Stomach (tissue), 9 donors: ENCODE measurements around the gene NAP1L4. TPM values are rescaled to one million over a fixed set of nuclear protein-coding genes. Genes with fewer than 3 reads are reported as not detected.

ENCODE experiments used
- DNase-seq, 2 donors: peaks; one replicate each; pipeline versions ENCODE4 v3.0.0 to v3.0.0-alpha.2; 2013 to 2019
- H3K27ac ChIP-seq, 5 donors: fragments of 200-600 bp in 4 of 5; sonication (generic) in 4 of 5; one replicate each; pipeline ENCODE4 v1.5.1; 2013 to 2019; ENCODE audit warnings: mild to moderate bottlenecking in 1 of 5, moderate library complexity in 1 of 5
- H3K27me3 ChIP-seq, 3 donors: fragments of 200-600 bp; sonication (generic); one replicate each; pipeline ENCODE4 v1.5.1; 2017 to 2019; ENCODE audit warnings: mixed run types in 1 of 3
- H3K36me3 ChIP-seq, 4 donors: fragments of 200-600 bp; sonication (generic); 1 replicate in 3 of 4; 2 replicates in 1 of 4; pipeline ENCODE4 v1.5.1; 2016 to 2019
- H3K4me1 ChIP-seq, 4 donors: fragments of 200-600 bp; sonication (generic); one replicate each; pipeline ENCODE4 v1.5.1; 2016 to 2019
- H3K4me3 ChIP-seq, 4 donors: fragments of 200-600 bp; sonication (generic) in 3 of 4; one replicate each; pipeline ENCODE4 v1.5.1; 2016 to 2019; ENCODE audit warnings: mild to moderate bottlenecking in 1 of 4
- H3K9me3 ChIP-seq, 4 donors: fragments of 200-600 bp; sonication (generic); one replicate each; pipeline ENCODE4 v1.5.1; 2016 to 2019
- CTCF ChIP-seq, 7 experiments: fragments of 450-650 bp in 4 of 7; fragments of 200-600 bp in 3 of 7; sonication (generic) in 3 of 7; IDR thresholded peaks; one replicate each; pipeline ENCODE4 v1.5.1; 2016 to 2019; ENCODE audit warnings: antibody characterized with exemption in 7 of 7, control low read depth in 2 of 7, mild to moderate bottlenecking in 1 of 7
- EP300 ChIP-seq: sonication (generic); formaldehyde crosslinking; IDR thresholded peaks from one replicate; pipeline ENCODE4 v1.6.1; 2017; ENCODE audit warnings: antibody characterized with exemption
- POLR2A ChIP-seq, 4 donors: fragments of 450-650 bp; IDR thresholded peaks; one replicate each; pipeline ENCODE4 v1.6.1; 2016; ENCODE audit warnings: antibody characterized with exemption in 4 of 4, control low read depth in 2 of 4, mild to moderate bottlenecking in 1 of 4, moderate library complexity in 1 of 4
- POLR2AphosphoS5 ChIP-seq, 3 donors: sonication (generic); formaldehyde crosslinking; IDR thresholded peaks; one replicate each; pipeline ENCODE4 v1.6.1; 2016; ENCODE audit warnings: antibody characterized with exemption in 3 of 3
- WGBS, 5 donors: extraction: QIAGEN DNeasy Blood & Tissue Kit in 3 of 5; methylation state at CpG; one replicate each; pipeline versions ENCODE4 v1.1.5 to v1.1.7; 2013 to 2018; 5-methylcytosine and 5-hydroxymethylcytosine counted together
- intact Hi-C: fragments of 100-400 bp; cut with DNase I; formaldehyde crosslinking; loops from one replicate; pipeline ENCODE4 v1.15.1; 2023; ENCODE audit warnings: low total_unique reads
- polyA plus RNA-seq, 3 donors: library from polyadenylated mRNA; stranded (reverse); fragments of 200-250 nt; gene quantifications; one replicate each; pipeline ENCODE4 v1.2.3, GENCODE V29; 2013
- total RNA-seq, 5 donors: library from RNA; depleted of rRNA; stranded (reverse); fragments of >200 nt; gene quantifications; one replicate each; pipeline versions ENCODE4 v1.1.0 to v1.2.3, GENCODE V29; 2014 to 2016
- donor health status: healthy with polysubstance abuse.
- donor health status: Bipolar disorder and iron deficiency.
- donor health status: healthy.

NAP1L4 gene
- total and polyA plus RNA-seq, 8 donors, result 61.3 to 438 (median 121) TPM

- Histone ChIP-seq H3K4me1 (peaks cover 11 to 27% (median 15%) of the 10 kb centered on the region in 4 donors), H3K27ac (no peak overlapping the region), H3K27me3 (no peaks in the 10 kb centered on the region), H3K4me3 (no peak overlapping the region), H3K36me3 (peaks cover 54 to 90% (median 88%) of the 10 kb centered on the region in 4 donors), H3K9me3 (no peaks in the 10 kb centered on the region)
- WGBS, 5 donors, result 89 to 94% (median 92%) methylated on average over 11 of the region's 11 CpGs
- intact Hi-C loops, result no loop called here
- DNase-seq, result no peak
- TF ChIP-seq POLR2A (IDR thresholded peaks at IDR 0.05), result no peak
- TF ChIP-seq CTCF (IDR thresholded peaks at IDR 0.05), result no peak
- no peak for TF ChIP-seq EP300
- TF ChIP-seq POLR2AphosphoS5 (IDR thresholded peaks at IDR 0.05), result no peak
Measured at GRCh38 chr11:2949920-2950319, 42.2 kb downstream of the NAP1L4 start.

GRCh38 chr11:2947744-2948143 is 44.4 kb downstream of the NAP1L4 start:
- TF ChIP-seq CTCF (IDR thresholded peaks at IDR 0.05) (no peak), POLR2AphosphoS5 (IDR thresholded peaks at IDR 0.05) (no peak), EP300 (no peak), POLR2A (IDR thresholded peaks at IDR 0.05) (no peak)
- H3K9me3 ChIP-seq, result no peaks in the 10 kb centered on the region
- 82 to 87% (median 86%) methylated on average over 11 of the region's 11 CpGs for WGBS, 5 donors
- peaks cover 32 to 89% (median 83%) of the 10 kb centered on the region in 4 donors for H3K36me3 ChIP-seq
- H3K27ac ChIP-seq, result no peak overlapping the region
- intact Hi-C loops, result no loop called here
- no peak overlapping the region for H3K4me3 ChIP-seq
- H3K4me1 ChIP-seq, result peaks cover 11 to 45% (median 29%) of the 10 kb centered on the region in 4 donors
- no peaks in the 10 kb centered on the region for H3K27me3 ChIP-seq
- DNase-seq, result no peak

- no peak for DNase-seq
- H3K9me3 ChIP-seq, result no peaks in the 10 kb centered on the region
- H3K36me3 ChIP-seq, result peaks cover 15 to 70% (median 64%) of the 10 kb centered on the region in 4 donors
- H3K4me3 ChIP-seq, result peak overlapping the region in 1 of 4 donors; percentile 16
- H3K27me3 ChIP-seq, result no peaks in the 10 kb centered on the region
- peaks cover 19 to 53% (median 38%) of the 10 kb centered on the region in 4 donors for H3K4me1 ChIP-seq
- 65 to 81% (median 72%) methylated on average over 8 of the region's 8 CpGs for WGBS, 5 donors
- H3K27ac ChIP-seq, result peak overlapping the region in 3 of 5 donors; percentile 72 to 77 (median 74)
- intact Hi-C loops, result no loop called here
- TF ChIP-seq POLR2A (IDR thresholded peaks at IDR 0.05) (no peak), POLR2AphosphoS5 (IDR thresholded peaks at IDR 0.05) (no peak), EP300 (no peak), CTCF (IDR thresholded peaks at IDR 0.05) (no peak)
Measured at GRCh38 chr11:2945757-2946287, 46.3 kb downstream of the NAP1L4 start.

GRCh38 chr11:2945031-2945756 is 46.9 kb downstream of the NAP1L4 start:
- Histone ChIP-seq H3K36me3 (peaks cover 15 to 64% (median 58%) of the 10 kb centered on the region in 4 donors), H3K27ac (peak overlapping the region in 4 of 5 donors; percentile 43 to 77 (median 73)), H3K4me3 (peak overlapping the region; percentile 16 to 41 (median 22)), H3K27me3 (no peaks in the 10 kb centered on the region), H3K4me1 (peaks cover 25 to 59% (median 44%) of the 10 kb centered on the region in 4 donors), H3K9me3 (no peaks in the 10 kb centered on the region)
- 16 to 23% (median 18%) methylated on average over 16 of the region's 16 CpGs for WGBS, 5 donors
- TF ChIP-seq CTCF (IDR thresholded peaks at IDR 0.05), result no peak
- peak in 2 of 3 donors; percentile 12 to 74 for TF ChIP-seq POLR2AphosphoS5 (IDR thresholded peaks at IDR 0.05)
- no peak for TF ChIP-seq POLR2A (IDR thresholded peaks at IDR 0.05)
- no peak for TF ChIP-seq EP300
- peak; percentile 90 to 96 for DNase-seq
- intact Hi-C loops, result no loop called here
